ENCODE results near the gene NECAB3.
A peak's percentile ranks its signal among the peaks of the same experiment; 100 is the strongest.
"Not testable (repeated sequence)": the region's sequence is repeated elsewhere in the genome, so short reads cannot be mapped to it uniquely, and the experiment has no call there.

The NECAB3 gene

GRCh38 chr20:33650111-33650752 lies 24.0 kb downstream of the NECAB3 start:
- no peak for DNase-seq (ENCODE audit: low spot score)

GRCh38 chr20:33649201-33649681 lies 25.0 kb downstream of the NECAB3 start:
- no peak for DNase-seq (ENCODE audit: low spot score)

- no peak for DNase-seq (ENCODE audit: low spot score)
Measured at GRCh38 chr20:33648396-33649004, 25.7 kb downstream of the NECAB3 start.

GRCh38 chr20:33647603-33648395 lies 26.4 kb downstream of the NECAB3 start:
- DNase-seq (ENCODE audit: low spot score), result no peak

- DNase-seq (ENCODE audit: low spot score), result not testable (repeated sequence)
Measured at GRCh38 chr20:33646959-33647602, 27.1 kb downstream of the NECAB3 start.

GRCh38 chr20:33646191-33646590 lies 28.0 kb downstream of the NECAB3 start:
- no peak for DNase-seq (ENCODE audit: low spot score)

GRCh38 chr20:33645396-33645795 lies 28.8 kb downstream of the NECAB3 start:
- no peak for DNase-seq (ENCODE audit: low spot score)

GRCh38 chr20:33645072-33645358 lies 29.2 kb downstream of the NECAB3 start:
- no peak for DNase-seq (ENCODE audit: low spot score)

GRCh38 chr20:33644313-33645071 lies 29.7 kb downstream of the NECAB3 start:
- no peak for DNase-seq (ENCODE audit: low spot score)

GRCh38 chr20:33640287-33640686 lies 33.9 kb downstream of the NECAB3 start:
- DNase-seq (ENCODE audit: low spot score), result no peak

- no peak for DNase-seq (ENCODE audit: low spot score)
Measured at GRCh38 chr20:33636776-33637175, 37.5 kb downstream of the NECAB3 start.

- DNase-seq (ENCODE audit: low spot score), result no peak
Measured at GRCh38 chr20:33635341-33635740, 38.9 kb downstream of the NECAB3 start.

GRCh38 chr20:33631910-33632309 lies 42.3 kb downstream of the NECAB3 start:
- DNase-seq (ENCODE audit: low spot score), result not testable (repeated sequence)

- DNase-seq (ENCODE audit: low spot score), result no peak
Measured at GRCh38 chr20:33630507-33630906, 43.7 kb downstream of the NECAB3 start.

- no peak for DNase-seq (ENCODE audit: low spot score)
Measured at GRCh38 chr20:33629979-33630378, 44.2 kb downstream of the NECAB3 start.

- DNase-seq (ENCODE audit: low spot score), result no peak
Measured at GRCh38 chr20:33629533-33629932, 44.7 kb downstream of the NECAB3 start.

- DNase-seq (ENCODE audit: low spot score), result no peak
Measured at GRCh38 chr20:33627577-33628216, 46.5 kb downstream of the NECAB3 start.

GRCh38 chr20:33626190-33626589 lies 48.0 kb downstream of the NECAB3 start:
- no peak for DNase-seq (ENCODE audit: low spot score)

- peak; percentile 23 for DNase-seq (ENCODE audit: low spot score)
Measured at GRCh38 chr20:33624399-33624798, 49.8 kb downstream of the NECAB3 start.

GRCh38 chr20:33622705-33623365 lies 51.4 kb downstream of the NECAB3 start:
- DNase-seq (ENCODE audit: low spot score), result no peak
